Kidney glomerular epithelial cell (primary cell): ENCODE measurements around the gene OGG1.

Experiments
- DNase-seq: peaks from one replicate; lab custom pipeline; 2025; lab: John Stamatoyannopoulos, UW

The OGG1 gene

GRCh38 chr3:9727743-9728142 is 22.0 kb upstream of the OGG1 start:
- no peak for DNase-seq

- no peak for DNase-seq
These were observed 20.3 kb upstream of the OGG1 start for GRCh38 chr3:9729419-9729818.

- peak; percentile 95 for DNase-seq
These were observed 19.0 kb upstream of the OGG1 start for GRCh38 chr3:9730657-9731205.

GRCh38 chr3:9731206-9732079 is 18.3 kb upstream of the OGG1 start, which contains the start of gene BRPF1:
TSS of gene BRPF1 (plus strand) at chr3:9731735. CDS start at chr3:9734141, 2,406 bp downstream.
- peak; percentile 96 for DNase-seq

- DNase-seq: no peak
These were observed 17.5 kb upstream of the OGG1 start for GRCh38 chr3:9732080-9732739.

GRCh38 chr3:9732740-9733115 is 17.0 kb upstream of the OGG1 start:
- DNase-seq: no peak

GRCh38 chr3:9736831-9737230 is 12.9 kb upstream of the OGG1 start:
- no peak for DNase-seq

GRCh38 chr3:9739181-9739580 is 10.6 kb upstream of the OGG1 start:
- no peak for DNase-seq

GRCh38 chr3:9742560-9742959 is 7.2 kb upstream of the OGG1 start:
- DNase-seq: no peak

GRCh38 chr3:9743548-9743947 is 6.2 kb upstream of the OGG1 start:
- DNase-seq: no peak

GRCh38 chr3:9744162-9744561 is 5.6 kb upstream of the OGG1 start:
- no peak for DNase-seq

GRCh38 chr3:9745521-9745920 is 4.2 kb upstream of the OGG1 start:
- no peak for DNase-seq

GRCh38 chr3:9746330-9746729 is 3.4 kb upstream of the OGG1 start:
- no peak for DNase-seq

- DNase-seq: no peak
These were observed 2.5 kb upstream of the OGG1 start for GRCh38 chr3:9747267-9747666.

GRCh38 chr3:9748031-9748430 is 1.7 kb upstream of the OGG1 start:
- no peak for DNase-seq

GRCh38 chr3:9749296-9749644 is 482 bp upstream of the OGG1 start:
- DNase-seq: no peak

- DNase-seq: no peak
These were observed 1.0 kb downstream of the OGG1 start for GRCh38 chr3:9750556-9751411.

- DNase-seq: no peak
These were observed 4.9 kb downstream of the OGG1 start for GRCh38 chr3:9754678-9755077.

GRCh38 chr3:9757427-9757826 is 7.7 kb downstream of the OGG1 start:
- DNase-seq: no peak

GRCh38 chr3:9760779-9761505 is 11.2 kb downstream of the OGG1 start:
- DNase-seq: no peak

GRCh38 chr3:9761919-9762318 is 12.2 kb downstream of the OGG1 start:
- no peak for DNase-seq

- DNase-seq: no peak
These were observed 13.1 kb downstream of the OGG1 start for GRCh38 chr3:9762871-9763270.
